Measurements from ENCODE around the gene TBC1D24.

GRCh38 chr16:2451851-2452320 is 23.0 kb upstream of the TBC1D24 start:
- TF ChIP-seq POLR2A (IDR thresholded peaks at IDR 0.05) (no peak), CTCF (IDR thresholded peaks at IDR 0.05) (no peak), EP300 (IDR thresholded peaks at IDR 0.05) (no peak)

All from sigmoid colon (tissue), 4 donors.